HG03521 (cell line): ENCODE data around the gene INPP4A.

Experiments
- ATAC-seq: cut with Tn5 transposase; IDR thresholded peaks from one replicate; pipeline ENCODE4 v1.9.1; 2021; ENCODE audit warnings: mild to moderate bottlenecking, moderate library complexity; ENCODE audit not compliant: unreplicated experiment

Gene INPP4A

GRCh38 chr2:98489486-98489885 lies 44.8 kb downstream of the INPP4A start:
- ATAC-seq: no peak

- ATAC-seq: no peak
Measured at GRCh38 chr2:98489971-98490962, 45.6 kb downstream of the INPP4A start.

GRCh38 chr2:98492441-98492840 lies 47.8 kb downstream of the INPP4A start:
- no peak for ATAC-seq

- ATAC-seq: no peak
Measured at GRCh38 chr2:98494699-98495098, 50.0 kb downstream of the INPP4A start.

GRCh38 chr2:98496750-98497493 lies 52.3 kb downstream of the INPP4A start:
- ATAC-seq: no peak

GRCh38 chr2:98498703-98499440 lies 54.2 kb downstream of the INPP4A start:
- no peak for ATAC-seq

- ATAC-seq: no peak
Measured at GRCh38 chr2:98500561-98500960, 55.9 kb downstream of the INPP4A start.

GRCh38 chr2:98501223-98501622 lies 56.6 kb downstream of the INPP4A start:
- no peak for ATAC-seq

GRCh38 chr2:98501876-98502275 lies 57.2 kb downstream of the INPP4A start:
- ATAC-seq: no peak

GRCh38 chr2:98502556-98503335 lies 58.1 kb downstream of the INPP4A start:
- ATAC-seq: no peak

GRCh38 chr2:98503481-98504105 lies 58.9 kb downstream of the INPP4A start:
- ATAC-seq: no peak

- ATAC-seq: no peak
Measured at GRCh38 chr2:98504381-98505109, 59.9 kb downstream of the INPP4A start.

GRCh38 chr2:98505311-98505808 lies 60.7 kb downstream of the INPP4A start:
- ATAC-seq: no peak

GRCh38 chr2:98505971-98506664 lies 61.5 kb downstream of the INPP4A start:
- ATAC-seq: no peak

- no peak for ATAC-seq
Measured at GRCh38 chr2:98506881-98507280, 62.2 kb downstream of the INPP4A start.

GRCh38 chr2:98507461-98507860 lies 62.8 kb downstream of the INPP4A start:
- ATAC-seq: no peak

- no peak for ATAC-seq
Measured at GRCh38 chr2:98507891-98508708, 63.4 kb downstream of the INPP4A start.

- ATAC-seq: no peak
Measured at GRCh38 chr2:98508709-98509066, 64.0 kb downstream of the INPP4A start.
